Peyer's patch (tissue), 4 donors: ENCODE results near the gene ZCCHC14.

Experiments
- POLR2A ChIP-seq, 2 donors: fragments of 450-650 bp; IDR thresholded peaks; one replicate each; pipeline ENCODE4 v1.5.1; 2017; ENCODE audit warnings: antibody characterized with exemption in 2 of 2, mild to moderate bottlenecking in 2 of 2, moderate library complexity in 2 of 2
- TF ChIP-seq, protein P1 (sequence below), 6 experiments: fragments of 450-650 bp in 4 of 6; fragments of 200-600 bp in 2 of 6; sonication (generic) in 1 of 6; IDR thresholded peaks; one replicate each; pipeline ENCODE4 v1.5.1; 2017 to 2019; ENCODE audit warnings: antibody characterized with exemption in 6 of 6, mild to moderate bottlenecking in 3 of 6, moderate library complexity in 1 of 6

DNA sequence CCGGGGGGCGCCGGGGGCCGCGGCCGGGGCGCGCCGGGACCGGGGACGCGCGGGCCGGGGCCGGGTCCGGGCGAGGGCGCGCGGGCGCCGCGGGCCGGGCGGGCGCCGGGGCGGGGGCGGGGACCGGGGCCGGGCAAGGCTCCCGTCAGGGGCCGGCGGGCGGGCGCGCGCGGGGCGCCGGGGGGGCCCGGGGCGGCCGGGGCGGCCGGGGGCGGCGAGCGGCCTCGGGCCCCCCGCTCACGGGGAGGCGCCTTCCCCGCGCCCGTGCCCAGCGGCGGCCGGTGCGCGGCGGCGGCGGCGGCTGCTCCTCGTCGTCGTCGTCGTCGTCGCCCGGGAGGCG lies 563 bp downstream of the ZCCHC14 start:
- TF ChIP-seq, protein P1, sequence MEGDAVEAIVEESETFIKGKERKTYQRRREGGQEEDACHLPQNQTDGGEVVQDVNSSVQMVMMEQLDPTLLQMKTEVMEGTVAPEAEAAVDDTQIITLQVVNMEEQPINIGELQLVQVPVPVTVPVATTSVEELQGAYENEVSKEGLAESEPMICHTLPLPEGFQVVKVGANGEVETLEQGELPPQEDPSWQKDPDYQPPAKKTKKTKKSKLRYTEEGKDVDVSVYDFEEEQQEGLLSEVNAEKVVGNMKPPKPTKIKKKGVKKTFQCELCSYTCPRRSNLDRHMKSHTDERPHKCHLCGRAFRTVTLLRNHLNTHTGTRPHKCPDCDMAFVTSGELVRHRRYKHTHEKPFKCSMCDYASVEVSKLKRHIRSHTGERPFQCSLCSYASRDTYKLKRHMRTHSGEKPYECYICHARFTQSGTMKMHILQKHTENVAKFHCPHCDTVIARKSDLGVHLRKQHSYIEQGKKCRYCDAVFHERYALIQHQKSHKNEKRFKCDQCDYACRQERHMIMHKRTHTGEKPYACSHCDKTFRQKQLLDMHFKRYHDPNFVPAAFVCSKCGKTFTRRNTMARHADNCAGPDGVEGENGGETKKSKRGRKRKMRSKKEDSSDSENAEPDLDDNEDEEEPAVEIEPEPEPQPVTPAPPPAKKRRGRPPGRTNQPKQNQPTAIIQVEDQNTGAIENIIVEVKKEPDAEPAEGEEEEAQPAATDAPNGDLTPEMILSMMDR (IDR thresholded peaks at IDR 0.05) = no peak
- no peak for TF ChIP-seq POLR2A (IDR thresholded peaks at IDR 0.05)
